ENCODE data around the gene KRTAP3-2.

GRCh38 chr17:40978575-40979151 lies 21.0 kb downstream of the KRTAP3-2 start:
- TF ChIP-seq EZH2 (IDR thresholded peaks at IDR 0.05) (no peak), POLR2A (IDR thresholded peaks at IDR 0.05; ENCODE audit: borderline replicate concordance, extremely low read depth, insufficient read depth, insufficient read length) (no peak), POLR2AphosphoS5 (IDR thresholded peaks at IDR 0.05; ENCODE audit: low read depth, low read length) (no peak), ZBTB33 (IDR thresholded peaks at IDR 0.05; ENCODE audit: extremely low read depth, insufficient replicate concordance, low read length) (no peak)

Measured in HCT116 (cell line).